ENCODE results near the gene ADAMTS18. TPM values are rescaled to one million over a fixed set of nuclear protein-coding genes. Genes with fewer than 3 reads are reported as not detected.
A peak's percentile ranks its signal among the peaks of the same experiment; 100 is the strongest.
"Not testable (repeated sequence)": the region's sequence is repeated elsewhere in the genome, so short reads cannot be mapped to it uniquely, and the experiment has no call there.

Gene ADAMTS18, protein sequence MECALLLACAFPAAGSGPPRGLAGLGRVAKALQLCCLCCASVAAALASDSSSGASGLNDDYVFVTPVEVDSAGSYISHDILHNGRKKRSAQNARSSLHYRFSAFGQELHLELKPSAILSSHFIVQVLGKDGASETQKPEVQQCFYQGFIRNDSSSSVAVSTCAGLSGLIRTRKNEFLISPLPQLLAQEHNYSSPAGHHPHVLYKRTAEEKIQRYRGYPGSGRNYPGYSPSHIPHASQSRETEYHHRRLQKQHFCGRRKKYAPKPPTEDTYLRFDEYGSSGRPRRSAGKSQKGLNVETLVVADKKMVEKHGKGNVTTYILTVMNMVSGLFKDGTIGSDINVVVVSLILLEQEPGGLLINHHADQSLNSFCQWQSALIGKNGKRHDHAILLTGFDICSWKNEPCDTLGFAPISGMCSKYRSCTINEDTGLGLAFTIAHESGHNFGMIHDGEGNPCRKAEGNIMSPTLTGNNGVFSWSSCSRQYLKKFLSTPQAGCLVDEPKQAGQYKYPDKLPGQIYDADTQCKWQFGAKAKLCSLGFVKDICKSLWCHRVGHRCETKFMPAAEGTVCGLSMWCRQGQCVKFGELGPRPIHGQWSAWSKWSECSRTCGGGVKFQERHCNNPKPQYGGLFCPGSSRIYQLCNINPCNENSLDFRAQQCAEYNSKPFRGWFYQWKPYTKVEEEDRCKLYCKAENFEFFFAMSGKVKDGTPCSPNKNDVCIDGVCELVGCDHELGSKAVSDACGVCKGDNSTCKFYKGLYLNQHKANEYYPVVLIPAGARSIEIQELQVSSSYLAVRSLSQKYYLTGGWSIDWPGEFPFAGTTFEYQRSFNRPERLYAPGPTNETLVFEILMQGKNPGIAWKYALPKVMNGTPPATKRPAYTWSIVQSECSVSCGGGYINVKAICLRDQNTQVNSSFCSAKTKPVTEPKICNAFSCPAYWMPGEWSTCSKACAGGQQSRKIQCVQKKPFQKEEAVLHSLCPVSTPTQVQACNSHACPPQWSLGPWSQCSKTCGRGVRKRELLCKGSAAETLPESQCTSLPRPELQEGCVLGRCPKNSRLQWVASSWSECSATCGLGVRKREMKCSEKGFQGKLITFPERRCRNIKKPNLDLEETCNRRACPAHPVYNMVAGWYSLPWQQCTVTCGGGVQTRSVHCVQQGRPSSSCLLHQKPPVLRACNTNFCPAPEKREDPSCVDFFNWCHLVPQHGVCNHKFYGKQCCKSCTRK (N-terminal part only)
- total RNA-seq: 1 to 10 TPM in 3 of 8 experiments, under 1 TPM in 2, not detected in 3; 0.75 to 2.9 (median 1.0) TPM

GRCh38 chr16:77434530-77435271 is at the start of gene ADAMTS18:
Gene ADAMTS18, minus strand, starts transcription at chr16:77435034. Its CDS starts 339 bp downstream, at chr16:77434695.
- peak in 5 of 8 experiments; percentile 50 to 69 (median 60) for ATAC-seq (replicated peaks in 6 of 8)
- in situ Hi-C loops (cut with MboI; ENCODE audit: low pct_unique_long_range_greater_than_20kb in 2 of 9, low sequenced_read_pairs in 9 of 9, unreplicated experiment in 9 of 9): no loop called here
- Histone ChIP-seq H3K27ac (no peak within 1 kb of the TSS), H3K4me1 (replicated peaks in 1 of 2) (peaks cover 15 to 30% of the 10 kb centered on the region in 2 donors), H3K4me3 (peak within 1 kb of the TSS; percentile 38 to 48 (median 42))
- WGBS, 10 experiments: 0% methylated on average over 2 of the region's 92 CpGs; no CpG with 5 or more reads in 9 of the 10 experiments

DNA sequence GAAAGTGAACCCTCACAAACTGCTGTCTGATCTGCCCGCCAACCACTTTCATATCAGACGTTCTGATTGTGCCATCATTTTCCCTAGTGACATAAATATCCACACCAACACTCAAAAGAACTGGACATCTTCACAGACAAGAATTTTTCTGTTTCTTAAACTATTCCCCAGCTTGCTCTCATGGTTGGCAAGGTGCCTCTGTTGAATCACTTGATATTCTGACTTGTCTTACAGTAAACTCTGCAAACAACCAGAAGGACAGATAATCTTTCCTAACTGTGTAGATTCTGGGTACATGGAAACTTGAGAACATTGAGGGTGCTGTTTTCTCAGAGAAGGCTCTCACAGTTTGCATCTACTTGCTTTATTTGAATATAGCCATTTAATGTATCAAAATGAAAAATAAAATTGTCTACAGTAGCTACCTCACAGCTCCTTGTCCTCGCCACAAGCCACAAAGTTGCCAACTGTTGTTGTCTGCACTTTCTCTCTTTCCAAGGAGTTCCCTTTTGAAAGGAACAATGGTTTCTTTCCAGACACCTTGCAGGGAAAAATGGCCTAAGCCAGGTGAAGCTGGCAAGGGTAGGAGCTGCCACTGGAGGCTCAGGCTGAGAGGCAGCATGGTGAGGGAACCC is 46.0 kb upstream of the ADAMTS18 start:
- Histone ChIP-seq H3K4me1 (replicated peaks in 1 of 2) (peaks cover 0 to 4% of the 10 kb centered on the region in 2 donors), H3K27ac (no peak overlapping the region), H3K4me3 (no peak overlapping the region)
- in situ Hi-C loops (cut with MboI; ENCODE audit: low pct_unique_long_range_greater_than_20kb in 2 of 9, low sequenced_read_pairs in 9 of 9, unreplicated experiment in 9 of 9): no loop called here
- ATAC-seq (replicated peaks in 6 of 8): no peak
- WGBS, 10 experiments: 0 to 100% (median 90%) methylated on average over 1 to 3 of the region's 3 CpGs; no CpG with 5 or more reads in 4 of the 10 experiments

DNA sequence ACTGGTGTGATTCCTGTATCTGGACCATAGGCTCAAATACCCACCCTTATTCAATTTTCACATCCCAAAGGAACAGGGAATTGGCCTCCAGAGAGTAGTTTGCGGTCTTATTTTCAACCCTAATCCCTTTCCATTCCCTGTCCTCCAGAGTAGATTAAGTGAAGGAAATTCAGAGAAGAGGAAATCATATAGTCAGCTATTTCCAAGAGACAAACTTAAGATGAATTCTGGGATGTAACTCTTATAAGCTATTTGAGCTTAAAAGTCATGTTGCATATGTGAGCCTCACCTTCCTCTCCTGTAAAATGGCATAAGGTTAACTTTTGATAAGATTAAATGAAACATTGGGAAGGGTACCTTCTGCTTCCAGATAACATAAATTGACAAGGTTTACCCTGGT is 37.4 kb upstream of the ADAMTS18 start:
- in situ Hi-C loops (cut with MboI; ENCODE audit: low pct_unique_long_range_greater_than_20kb in 2 of 9, low sequenced_read_pairs in 9 of 9, unreplicated experiment in 9 of 9): no loop called here
- Histone ChIP-seq H3K4me3 (no peak overlapping the region), H3K27ac (no peak overlapping the region), H3K4me1 (replicated peaks in 1 of 2) (no peaks in the 10 kb centered on the region)
- WGBS, 10 experiments: 17 to 100% (median 100%) methylated on average over 1 of the region's 1 CpG; no CpG with 5 or more reads in 1 of the 10 experiments
- ATAC-seq (replicated peaks in 6 of 8): no peak

DNA sequence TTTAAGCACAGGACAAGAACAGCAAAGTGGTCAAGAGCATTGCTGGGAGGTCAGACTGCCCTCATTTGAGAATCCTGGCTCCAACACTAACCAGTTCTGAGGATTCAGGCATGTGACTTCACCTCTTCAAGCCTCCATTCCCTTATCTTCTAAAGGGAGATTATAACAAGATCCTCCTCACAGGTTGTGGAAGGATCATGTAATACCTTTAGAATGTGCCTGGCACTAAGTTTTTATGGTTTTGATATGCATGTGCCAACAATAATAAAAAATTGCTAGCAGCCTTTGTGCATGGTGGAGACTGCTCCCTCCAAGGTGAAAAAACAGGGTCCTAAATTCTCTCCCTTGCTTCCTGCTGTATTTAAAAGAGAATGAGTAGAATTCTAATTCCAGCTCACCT is 36.0 kb upstream of the ADAMTS18 start:
- no peaks in the 10 kb centered on the region for H3K4me1 ChIP-seq (replicated peaks in 1 of 2)
- in situ Hi-C loops (cut with MboI; ENCODE audit: low pct_unique_long_range_greater_than_20kb in 2 of 9, low sequenced_read_pairs in 9 of 9, unreplicated experiment in 9 of 9): no loop called here
- no peak overlapping the region for H3K4me3 ChIP-seq
- ATAC-seq (replicated peaks in 6 of 8): no peak
- H3K27ac ChIP-seq: no peak overlapping the region

DNA sequence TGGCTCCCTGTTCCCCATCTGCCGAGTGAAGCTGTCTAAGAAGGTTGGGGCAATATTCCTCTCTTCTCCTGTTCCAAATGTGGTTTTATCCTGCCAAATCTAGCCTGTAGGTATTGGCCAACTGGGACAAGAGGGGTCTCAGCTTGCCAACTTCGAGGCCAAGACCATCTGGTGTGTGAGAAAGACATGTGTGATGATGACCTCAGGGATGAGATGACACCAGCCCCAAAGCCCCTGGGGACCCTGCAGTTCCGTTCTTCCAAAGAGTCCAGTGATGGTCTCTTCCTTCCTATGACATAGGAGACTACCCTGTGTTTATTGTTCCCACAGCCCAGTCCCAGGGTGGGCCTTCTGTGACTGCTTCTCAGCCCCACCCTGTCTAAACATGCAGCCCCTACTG is 34.8 kb upstream of the ADAMTS18 start:
- Histone ChIP-seq H3K4me3 (no peak overlapping the region), H3K27ac (no peak overlapping the region), H3K4me1 (replicated peaks in 1 of 2) (no peaks in the 10 kb centered on the region)
- in situ Hi-C loops (cut with MboI; ENCODE audit: low pct_unique_long_range_greater_than_20kb in 2 of 9, low sequenced_read_pairs in 9 of 9, unreplicated experiment in 9 of 9): no loop called here
- WGBS, 10 experiments: 0 to 100% (median 44%) methylated on average over 1 to 2 of the region's 3 CpGs; no CpG with 5 or more reads in 6 of the 10 experiments
- no peak for ATAC-seq (replicated peaks in 6 of 8)

DNA sequence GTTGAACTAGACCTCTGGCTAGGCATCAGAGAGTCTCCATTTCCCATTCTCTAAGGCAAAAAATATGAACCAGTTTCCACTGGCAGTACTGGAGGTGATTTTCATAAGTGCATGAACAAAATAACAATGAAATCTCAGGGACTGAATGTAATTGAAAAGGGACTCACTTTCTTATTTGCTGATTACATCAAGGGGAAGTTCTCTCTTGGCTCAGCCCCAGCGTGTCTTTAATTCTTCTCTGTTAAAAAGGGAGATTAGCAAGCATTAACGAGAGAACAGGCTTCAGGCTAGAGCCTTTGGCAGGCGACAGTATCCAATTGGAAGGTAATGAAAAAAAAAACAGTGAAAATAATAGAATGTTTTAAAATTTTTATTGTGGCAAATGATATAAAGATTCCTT is 34.0 kb upstream of the ADAMTS18 start:
- Histone ChIP-seq H3K4me3 (no peak overlapping the region), H3K27ac (no peak overlapping the region), H3K4me1 (replicated peaks in 1 of 2) (no peaks in the 10 kb centered on the region)
- WGBS, 10 experiments: 0 to 100% (median 56%) methylated on average over 2 to 3 of the region's 3 CpGs
- in situ Hi-C loops (cut with MboI; ENCODE audit: low pct_unique_long_range_greater_than_20kb in 2 of 9, low sequenced_read_pairs in 9 of 9, unreplicated experiment in 9 of 9): no loop called here
- ATAC-seq (replicated peaks in 6 of 8): no peak

GRCh38 chr16:77467821-77468335 is 33.0 kb upstream of the ADAMTS18 start:
- ATAC-seq (replicated peaks in 6 of 8): no peak
- Histone ChIP-seq H3K4me1 (replicated peaks in 1 of 2) (no peaks in the 10 kb centered on the region), H3K4me3 (no peak overlapping the region), H3K27ac (no peak overlapping the region)
- in situ Hi-C loops (cut with MboI; ENCODE audit: low pct_unique_long_range_greater_than_20kb in 2 of 9, low sequenced_read_pairs in 9 of 9, unreplicated experiment in 9 of 9): no loop called here
- whole genome bisulfite sequencing, 10 experiments: 0 to 100% (median 31%) methylated on average over 1 to 6 of the region's 6 CpGs; no CpG with 5 or more reads in 2 of the 10 experiments

DNA sequence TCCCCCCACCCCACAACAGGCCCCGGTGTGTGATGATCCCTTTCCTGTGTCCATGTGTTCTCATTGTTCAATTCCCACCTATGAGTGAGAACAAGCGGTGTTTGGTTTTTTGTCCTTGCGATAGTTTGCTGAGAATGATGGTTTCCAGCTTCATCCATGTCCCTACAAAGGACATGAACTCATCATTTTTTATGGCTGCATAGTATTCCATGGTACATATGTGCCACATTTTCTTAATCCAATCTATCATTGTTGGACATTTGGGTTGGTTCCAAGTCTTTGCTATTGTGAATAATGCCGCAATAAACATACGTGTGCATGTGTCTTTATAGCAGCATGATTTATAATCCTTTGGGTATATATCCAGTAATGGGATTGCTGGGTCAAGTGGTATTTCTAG is 28.8 kb upstream of the ADAMTS18 start:
- no CpG with 5 or more reads among the region's 5 CpGs for WGBS, 10 experiments
- ATAC-seq (replicated peaks in 6 of 8); H3K27ac ChIP-seq; H3K4me3 ChIP-seq; H3K4me1 ChIP-seq (replicated peaks in 1 of 2); in situ Hi-C loops (cut with MboI; ENCODE audit: low pct_unique_long_range_greater_than_20kb in 2 of 9, low sequenced_read_pairs in 9 of 9, unreplicated experiment in 9 of 9): not testable (repeated sequence)

DNA sequence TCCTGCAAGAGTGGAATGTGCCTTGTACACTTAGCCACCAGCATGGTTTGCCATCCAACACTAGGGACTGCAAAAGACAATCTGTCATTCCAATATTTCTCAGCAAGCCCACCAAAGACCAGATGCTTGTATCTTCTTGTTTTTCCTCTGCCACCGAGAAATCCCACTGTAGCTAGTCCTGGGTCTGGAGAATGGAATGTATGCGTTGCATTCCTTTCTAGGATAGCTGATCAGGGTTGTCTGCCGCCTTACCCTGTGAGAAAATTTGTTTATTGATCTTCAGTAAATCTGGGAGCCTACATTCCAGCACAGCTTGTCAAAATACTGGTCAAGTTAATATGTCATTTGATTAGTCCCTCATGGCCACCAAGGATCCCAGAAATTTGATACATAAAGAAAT is 28.1 kb upstream of the ADAMTS18 start:
- Histone ChIP-seq H3K27ac (no peak overlapping the region), H3K4me3 (no peak overlapping the region), H3K4me1 (replicated peaks in 1 of 2) (no peaks in the 10 kb centered on the region)
- WGBS, 10 experiments: 20 to 84% (median 70%) methylated on average over 1 to 3 of the region's 3 CpGs; no CpG with 5 or more reads in 4 of the 10 experiments
- no peak for ATAC-seq (replicated peaks in 6 of 8)
- in situ Hi-C loops (cut with MboI; ENCODE audit: low pct_unique_long_range_greater_than_20kb in 2 of 9, low sequenced_read_pairs in 9 of 9, unreplicated experiment in 9 of 9): no loop called here

DNA sequence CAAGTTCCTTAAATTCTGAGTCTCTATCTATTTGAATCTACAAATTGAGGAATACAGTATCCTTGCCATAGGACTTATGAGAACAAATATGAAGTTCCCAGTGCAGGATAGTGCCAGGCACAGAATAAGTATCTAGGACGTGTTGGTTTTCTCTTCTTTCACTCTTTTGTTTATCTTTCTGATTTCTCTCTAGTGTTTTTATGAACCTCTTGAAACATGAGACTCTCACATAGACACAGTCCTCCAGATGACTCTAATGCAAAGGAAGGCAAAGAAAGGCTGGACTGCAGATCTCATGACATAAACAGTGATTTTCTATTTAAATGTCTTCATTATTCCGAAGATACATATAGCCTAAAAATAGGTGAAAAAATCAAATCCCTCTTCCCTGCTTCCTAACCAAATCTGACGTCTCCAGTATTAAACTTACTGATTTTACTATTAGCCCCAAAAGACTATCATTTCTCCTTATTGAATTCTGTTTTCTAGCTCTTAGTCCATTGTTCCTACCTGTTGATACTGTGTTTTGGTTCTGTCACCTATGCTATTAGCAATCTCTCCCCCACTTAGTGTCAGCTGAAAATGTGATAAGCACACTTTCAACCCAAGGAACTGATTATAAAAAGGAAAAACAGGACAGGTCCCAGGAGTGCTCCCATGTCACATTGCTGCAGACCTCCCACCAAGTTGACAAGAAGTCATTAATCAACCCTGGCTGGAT is 24.9 kb upstream of the ADAMTS18 start:
- Histone ChIP-seq H3K4me1 (replicated peaks in 1 of 2) (peaks cover 0 to 7% of the 10 kb centered on the region in 2 donors), H3K27ac (no peak overlapping the region), H3K4me3 (no peak overlapping the region)
- in situ Hi-C loops (cut with MboI; ENCODE audit: low pct_unique_long_range_greater_than_20kb in 2 of 9, low sequenced_read_pairs in 9 of 9, unreplicated experiment in 9 of 9): no loop called here
- 25 to 100% (median 82%) methylated on average over 1 to 3 of the region's 3 CpGs for WGBS, 10 experiments
- ATAC-seq (replicated peaks in 6 of 8): no peak

DNA sequence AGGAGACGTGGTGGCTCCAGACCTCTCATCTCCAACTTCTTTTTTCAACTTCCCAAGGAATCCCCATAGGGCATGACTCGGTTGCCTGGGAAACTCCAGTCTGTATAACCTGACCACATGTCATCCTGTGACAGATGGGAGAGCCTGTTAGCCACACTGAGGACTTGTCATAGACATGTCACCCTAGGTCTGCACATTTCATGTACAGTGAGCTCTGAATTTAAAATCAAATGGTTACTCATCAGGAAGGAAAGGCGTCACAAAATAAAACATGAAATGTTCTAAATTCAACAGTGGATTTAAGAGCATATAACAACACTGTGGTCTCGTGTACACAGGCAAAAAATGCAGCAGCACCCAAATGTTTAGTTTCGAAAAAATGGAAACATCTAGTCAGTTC is 22.2 kb upstream of the ADAMTS18 start:
- WGBS, 10 experiments: 0 to 73% (median 42%) methylated on average over 1 to 5 of the region's 5 CpGs; no CpG with 5 or more reads in 1 of the 10 experiments
- Histone ChIP-seq H3K4me3 (no peak overlapping the region), H3K4me1 (replicated peaks in 1 of 2) (peaks cover 0 to 7% of the 10 kb centered on the region in 2 donors), H3K27ac (no peak overlapping the region)
- ATAC-seq (replicated peaks in 6 of 8): peak in 4 of 8 experiments; percentile 24 to 68 (median 50)
- in situ Hi-C loops (cut with MboI; ENCODE audit: low pct_unique_long_range_greater_than_20kb in 2 of 9, low sequenced_read_pairs in 9 of 9, unreplicated experiment in 9 of 9): no loop called here

All from motor neuron (in vitro differentiated cells).